ENCODE data around the gene CSTB.

Gene CSTB

DNA sequence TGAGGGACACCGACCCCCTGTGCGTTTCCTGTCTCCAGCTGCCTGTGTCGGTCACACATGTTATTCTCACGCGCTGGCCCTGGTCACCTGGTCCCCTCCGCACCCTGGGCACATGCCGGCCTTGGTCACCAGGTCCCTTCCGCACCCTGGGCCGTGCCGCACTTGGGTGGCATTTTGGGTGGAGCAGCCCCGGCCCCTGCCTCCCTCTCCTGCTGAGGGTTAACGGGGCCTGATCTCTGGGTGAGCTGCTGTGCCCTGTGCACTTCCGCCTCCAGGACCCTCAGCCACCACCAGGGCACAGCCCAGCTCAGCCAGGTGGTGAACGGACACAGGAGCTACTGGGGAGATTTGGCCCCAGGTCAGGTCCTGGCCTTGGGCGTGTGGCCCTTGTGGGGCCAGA lies 39.9 kb upstream of the CSTB start:
- Histone ChIP-seq H3K36me3 (ENCODE audit: insufficient read depth, low read length) (no peaks in the 10 kb centered on the region), H3K9me3 (ENCODE audit: low read length) (no peaks in the 10 kb centered on the region), H3K9ac (ENCODE audit: low read length) (no peak overlapping the region), H3K4me1 (ENCODE audit: insufficient read depth, low read length) (peaks cover 4% of the 10 kb centered on the region), H3K27me3 (ENCODE audit: control insufficient read depth in 1 of 2, insufficient read depth in 2 of 2, low read length in 2 of 2) (peaks cover 0 to 12% of the 10 kb centered on the region in 2 donors), H3K4me3 (ENCODE audit: low read depth in 1 of 2, low read length in 2 of 2) (no peak overlapping the region), H3K27ac (ENCODE audit: low read depth, low read length) (no peak overlapping the region)

GRCh38 chr21:43815107-43815613 lies 39.1 kb upstream of the CSTB start:
- H3K4me3 ChIP-seq (ENCODE audit: low read depth in 1 of 2, low read length in 2 of 2) = no peak overlapping the region
- no peak overlapping the region for H3K27ac ChIP-seq (ENCODE audit: low read depth, low read length)
- H3K36me3 ChIP-seq (ENCODE audit: insufficient read depth, low read length) = no peaks in the 10 kb centered on the region
- H3K27me3 ChIP-seq (ENCODE audit: control insufficient read depth in 1 of 2, insufficient read depth in 2 of 2, low read length in 2 of 2) = peaks cover 0 to 12% of the 10 kb centered on the region in 2 donors
- no peaks in the 10 kb centered on the region for H3K9me3 ChIP-seq (ENCODE audit: low read length)
- peaks cover 11% of the 10 kb centered on the region for H3K4me1 ChIP-seq (ENCODE audit: insufficient read depth, low read length)
- no peak overlapping the region for H3K9ac ChIP-seq (ENCODE audit: low read length)

GRCh38 chr21:43814215-43815106 lies 38.4 kb upstream of the CSTB start:
- H3K36me3 ChIP-seq (ENCODE audit: insufficient read depth, low read length) = no peaks in the 10 kb centered on the region
- H3K27ac ChIP-seq (ENCODE audit: low read depth, low read length) = no peak overlapping the region

GRCh38 chr21:43813656-43813980 lies 37.5 kb upstream of the CSTB start:
- H3K36me3 ChIP-seq (ENCODE audit: insufficient read depth, low read length) = no peaks in the 10 kb centered on the region
- no peaks in the 10 kb centered on the region for H3K9me3 ChIP-seq (ENCODE audit: low read length)
- peaks cover 11% of the 10 kb centered on the region for H3K4me1 ChIP-seq (ENCODE audit: insufficient read depth, low read length)
- peaks cover 0 to 12% of the 10 kb centered on the region in 2 donors for H3K27me3 ChIP-seq (ENCODE audit: control insufficient read depth in 1 of 2, insufficient read depth in 2 of 2, low read length in 2 of 2)
- no peak overlapping the region for H3K4me3 ChIP-seq (ENCODE audit: low read depth in 1 of 2, low read length in 2 of 2)
- H3K27ac ChIP-seq (ENCODE audit: low read depth, low read length) = no peak overlapping the region
- no peak overlapping the region for H3K9ac ChIP-seq (ENCODE audit: low read length)

More at GRCh38 chr21:43814215-43815106, 38.4 kb upstream of the CSTB start:
- Histone ChIP-seq H3K9me3 (ENCODE audit: low read length) (no peaks in the 10 kb centered on the region), H3K4me1 (ENCODE audit: insufficient read depth, low read length) (peaks cover 11% of the 10 kb centered on the region), H3K9ac (ENCODE audit: low read length) (no peak overlapping the region), H3K4me3 (ENCODE audit: low read depth in 1 of 2, low read length in 2 of 2) (no peak overlapping the region), H3K27me3 (ENCODE audit: control insufficient read depth in 1 of 2, insufficient read depth in 2 of 2, low read length in 2 of 2) (peaks cover 0 to 12% of the 10 kb centered on the region in 2 donors)

DNA sequence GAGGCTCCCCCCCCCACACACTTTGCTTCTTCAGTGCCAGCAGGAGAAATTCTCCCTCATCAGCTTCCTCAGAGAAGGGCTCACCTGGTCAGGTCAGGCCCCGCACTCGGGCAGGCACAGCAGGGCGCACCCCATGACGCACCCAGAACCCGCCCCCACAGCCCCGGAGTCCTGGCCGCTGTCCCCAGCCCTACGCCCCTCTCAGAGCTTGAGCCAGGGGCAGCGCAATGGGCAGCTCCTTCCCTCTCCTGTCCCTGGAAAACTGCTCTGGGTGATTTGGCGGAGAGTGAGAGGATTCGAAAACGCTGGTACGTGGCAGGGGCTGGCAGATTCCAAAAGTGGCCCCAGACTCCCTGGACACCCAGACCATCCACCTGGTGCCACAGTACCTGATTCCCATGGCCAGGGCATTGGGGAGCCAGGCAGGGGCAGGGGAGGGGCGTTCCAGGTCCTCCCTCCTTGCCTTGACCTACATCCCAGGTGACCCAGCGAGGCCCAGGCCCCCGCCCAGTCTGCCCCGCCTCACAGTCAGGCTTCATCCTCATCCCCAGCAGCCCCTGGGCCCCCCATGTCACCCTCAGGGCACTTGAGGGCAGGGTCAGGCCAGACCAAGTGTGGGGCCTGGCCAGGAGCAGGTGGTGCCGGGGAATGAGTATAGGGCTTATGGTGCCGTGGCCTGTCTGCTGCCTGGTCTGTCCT lies 37.0 kb upstream of the CSTB start:
- Histone ChIP-seq H3K4me3 (ENCODE audit: low read depth in 1 of 2, low read length in 2 of 2) (no peak overlapping the region), H3K4me1 (ENCODE audit: insufficient read depth, low read length) (peaks cover 11% of the 10 kb centered on the region), H3K27ac (ENCODE audit: low read depth, low read length) (no peak overlapping the region), H3K36me3 (ENCODE audit: insufficient read depth, low read length) (no peaks in the 10 kb centered on the region), H3K9ac (ENCODE audit: low read length) (no peak overlapping the region), H3K27me3 (ENCODE audit: control insufficient read depth in 1 of 2, insufficient read depth in 2 of 2, low read length in 2 of 2) (peaks cover 0 to 12% of the 10 kb centered on the region in 2 donors), H3K9me3 (ENCODE audit: low read length) (no peaks in the 10 kb centered on the region)

DNA sequence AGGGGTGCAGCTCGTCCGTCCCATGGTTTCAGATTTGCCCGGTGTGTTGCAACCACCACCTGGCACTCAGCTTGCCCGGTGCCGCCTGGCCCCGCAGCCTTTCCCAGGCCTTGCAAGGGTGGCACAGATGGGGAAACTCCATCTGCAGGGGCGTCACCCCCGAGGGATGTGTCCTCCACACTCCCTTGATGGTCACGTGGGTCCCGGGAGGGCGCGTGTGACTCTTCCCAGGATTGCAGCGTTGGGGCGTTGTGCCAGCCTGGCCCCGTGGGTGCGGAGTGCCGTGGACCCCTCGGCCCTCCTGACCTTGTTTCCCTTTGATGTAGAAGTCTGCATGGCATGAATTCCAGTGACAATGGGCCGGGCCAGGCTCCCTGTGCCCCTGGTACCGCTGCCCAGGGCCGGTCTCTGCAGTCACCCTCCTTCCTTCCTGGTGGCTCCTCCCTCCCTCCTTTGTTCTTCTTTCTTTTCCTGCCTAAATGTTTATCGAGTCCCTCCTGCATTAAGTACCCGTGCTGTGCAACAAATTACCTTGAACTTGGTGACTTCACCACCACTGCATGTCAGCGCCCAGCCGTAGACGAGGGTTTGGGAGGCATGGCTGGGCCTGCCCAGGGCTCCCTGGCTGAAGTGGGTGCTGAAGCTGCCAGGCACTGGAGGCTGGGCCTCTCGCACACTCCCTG lies 36.2 kb upstream of the CSTB start:
- H3K9me3 ChIP-seq (ENCODE audit: low read length) = no peaks in the 10 kb centered on the region
- H3K9ac ChIP-seq (ENCODE audit: low read length) = no peak overlapping the region
- peaks cover 11% of the 10 kb centered on the region for H3K4me1 ChIP-seq (ENCODE audit: insufficient read depth, low read length)
- H3K36me3 ChIP-seq (ENCODE audit: insufficient read depth, low read length) = no peaks in the 10 kb centered on the region
- peaks cover 0 to 12% of the 10 kb centered on the region in 2 donors for H3K27me3 ChIP-seq (ENCODE audit: control insufficient read depth in 1 of 2, insufficient read depth in 2 of 2, low read length in 2 of 2)
- H3K4me3 ChIP-seq (ENCODE audit: low read depth in 1 of 2, low read length in 2 of 2) = no peak overlapping the region
- no peak overlapping the region for H3K27ac ChIP-seq (ENCODE audit: low read depth, low read length)

DNA sequence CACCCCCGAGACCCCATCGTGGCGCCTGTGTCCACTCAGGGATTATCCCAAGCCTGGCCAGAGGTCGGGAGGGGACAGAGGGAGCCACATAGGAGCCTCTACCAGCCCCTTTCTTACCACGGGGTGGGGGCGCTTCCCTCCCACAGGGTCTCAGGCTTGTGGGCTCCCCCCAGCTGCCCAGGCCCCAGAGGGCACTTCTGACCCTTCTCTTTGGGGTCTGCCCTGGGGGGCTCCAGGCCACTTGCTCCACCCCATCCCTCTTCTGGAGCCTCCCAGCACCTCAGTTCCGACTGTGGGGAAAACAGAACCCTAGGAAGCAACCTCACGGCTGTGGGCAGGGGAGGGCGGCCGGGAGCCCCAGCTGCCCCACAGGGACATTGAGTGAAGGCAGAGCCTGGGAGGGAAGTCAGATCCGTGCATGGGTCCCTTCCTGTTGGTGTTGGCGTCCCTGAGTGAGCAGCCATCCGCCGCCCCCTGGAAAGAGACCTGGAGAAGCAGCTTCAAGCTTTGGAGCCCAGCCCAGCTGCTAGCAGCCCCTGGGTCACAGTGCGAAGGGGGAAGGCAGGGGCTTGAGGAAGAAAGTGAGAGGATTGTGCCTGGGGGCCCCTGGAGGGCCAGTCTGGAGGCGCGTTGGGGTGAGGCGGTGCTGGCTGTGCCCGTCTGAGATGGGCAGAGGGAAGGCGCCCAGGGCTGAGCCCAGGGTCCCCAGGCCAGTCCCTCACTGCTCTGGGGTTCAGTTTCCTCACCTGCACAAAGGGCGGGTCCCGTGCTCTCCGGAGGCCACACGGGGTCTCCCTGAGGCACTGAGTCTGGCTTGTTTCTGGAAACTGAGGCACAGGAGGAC lies 35.4 kb upstream of the CSTB start:
- H3K9ac ChIP-seq (ENCODE audit: low read length) = no peak overlapping the region
- no peaks in the 10 kb centered on the region for H3K36me3 ChIP-seq (ENCODE audit: insufficient read depth, low read length)
- peaks cover 11% of the 10 kb centered on the region for H3K4me1 ChIP-seq (ENCODE audit: insufficient read depth, low read length)
- H3K4me3 ChIP-seq (ENCODE audit: low read depth in 1 of 2, low read length in 2 of 2) = no peak overlapping the region
- H3K27me3 ChIP-seq (ENCODE audit: control insufficient read depth in 1 of 2, insufficient read depth in 2 of 2, low read length in 2 of 2) = peaks cover 0 to 6% of the 10 kb centered on the region in 2 donors
- H3K27ac ChIP-seq (ENCODE audit: low read depth, low read length) = no peak overlapping the region
- no peaks in the 10 kb centered on the region for H3K9me3 ChIP-seq (ENCODE audit: low read length)

DNA sequence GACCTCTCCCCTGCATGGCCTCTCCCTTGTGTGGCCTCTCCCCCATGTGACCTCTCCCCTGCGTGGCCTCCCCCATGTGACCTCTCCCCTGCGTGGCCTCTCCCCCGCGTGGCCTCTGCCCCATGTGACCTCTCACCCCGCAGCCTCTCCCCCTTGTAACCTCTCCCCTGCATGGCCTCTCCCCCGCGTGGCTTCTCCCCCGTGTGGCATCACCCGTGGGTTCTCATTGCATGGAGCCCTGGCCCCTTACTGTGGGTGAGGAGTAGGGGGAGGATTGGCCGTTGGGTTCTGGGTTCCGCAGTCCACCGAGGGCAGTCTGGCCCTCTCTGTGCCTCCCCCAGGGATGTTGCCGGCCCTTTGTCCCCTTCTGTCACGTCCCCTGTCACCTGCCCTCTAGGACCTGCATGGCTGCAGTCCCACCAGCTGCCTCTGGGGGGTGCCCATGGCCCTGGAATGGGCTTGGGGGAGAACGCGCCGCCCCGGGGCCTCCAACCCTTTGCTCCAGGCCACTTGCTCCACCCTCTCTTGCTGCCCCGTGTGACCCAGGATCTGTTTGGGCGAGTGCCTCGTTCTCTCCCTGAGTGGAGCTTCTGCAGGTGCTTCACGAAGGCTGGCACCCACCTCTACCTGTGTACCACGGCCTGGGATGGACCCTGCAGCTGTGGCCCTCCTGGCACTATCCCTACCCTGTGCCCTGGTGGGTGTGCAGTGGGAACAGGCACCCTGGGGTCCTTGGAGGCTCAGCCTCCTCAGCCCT lies 34.6 kb upstream of the CSTB start:
- Histone ChIP-seq H3K27me3 (ENCODE audit: control insufficient read depth in 1 of 2, insufficient read depth in 2 of 2, low read length in 2 of 2) (peaks cover 0 to 4% of the 10 kb centered on the region in 2 donors), H3K36me3 (ENCODE audit: insufficient read depth, low read length) (peaks cover 7% of the 10 kb centered on the region), H3K9ac (ENCODE audit: low read length) (no peak overlapping the region), H3K27ac (ENCODE audit: low read depth, low read length) (no peak overlapping the region), H3K4me1 (ENCODE audit: insufficient read depth, low read length) (peaks cover 11% of the 10 kb centered on the region), H3K9me3 (ENCODE audit: low read length) (no peaks in the 10 kb centered on the region), H3K4me3 (ENCODE audit: low read depth in 1 of 2, low read length in 2 of 2) (no peak overlapping the region)

DNA sequence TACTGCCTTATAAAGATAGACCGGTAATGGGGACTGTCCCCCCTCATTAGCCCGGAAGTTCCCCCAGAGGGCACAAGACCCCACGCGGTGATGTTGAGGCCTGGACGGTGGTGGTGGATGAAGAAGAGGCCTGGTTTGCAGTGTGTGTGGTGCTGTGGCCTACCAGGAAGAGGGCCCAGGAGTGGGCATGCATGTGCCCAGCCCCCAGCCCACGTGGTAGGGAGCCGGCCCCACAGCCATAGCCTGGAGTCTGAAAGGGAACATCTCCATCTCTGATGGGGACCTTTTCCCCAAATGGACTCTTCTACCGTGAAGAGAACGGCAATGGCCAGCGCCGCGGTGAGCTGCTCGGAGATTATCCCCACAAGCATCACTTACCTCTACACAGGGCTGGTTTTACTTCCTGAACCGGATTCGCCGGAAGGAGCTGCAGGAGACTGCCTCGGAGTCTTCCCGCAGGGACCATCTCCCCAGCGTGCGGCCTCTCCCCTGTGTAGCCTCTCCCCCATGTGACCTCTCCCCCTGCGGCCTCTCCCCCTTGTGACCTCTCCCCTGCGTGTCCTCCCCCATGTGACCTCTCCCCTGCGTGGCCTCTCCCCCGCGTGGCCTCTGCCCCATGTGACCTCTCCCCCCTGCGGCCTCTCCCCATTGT lies 33.9 kb upstream of the CSTB start:
- H3K4me1 ChIP-seq (ENCODE audit: insufficient read depth, low read length) = peaks cover 11% of the 10 kb centered on the region
- H3K9ac ChIP-seq (ENCODE audit: low read length) = no peak overlapping the region
- H3K9me3 ChIP-seq (ENCODE audit: low read length) = no peaks in the 10 kb centered on the region
- no peak overlapping the region for H3K27ac ChIP-seq (ENCODE audit: low read depth, low read length)
- peaks cover 7% of the 10 kb centered on the region for H3K36me3 ChIP-seq (ENCODE audit: insufficient read depth, low read length)
- H3K4me3 ChIP-seq (ENCODE audit: low read depth in 1 of 2, low read length in 2 of 2) = no peak overlapping the region
- peaks cover 0 to 4% of the 10 kb centered on the region in 2 donors for H3K27me3 ChIP-seq (ENCODE audit: control insufficient read depth in 1 of 2, insufficient read depth in 2 of 2, low read length in 2 of 2)

GRCh38 chr21:43809346-43809799 lies 33.3 kb upstream of the CSTB start:
- Histone ChIP-seq H3K4me1 (ENCODE audit: insufficient read depth, low read length) (peaks cover 11% of the 10 kb centered on the region), H3K4me3 (ENCODE audit: low read depth in 1 of 2, low read length in 2 of 2) (no peak overlapping the region), H3K9me3 (ENCODE audit: low read length) (no peaks in the 10 kb centered on the region), H3K36me3 (ENCODE audit: insufficient read depth, low read length) (peaks cover 7% of the 10 kb centered on the region), H3K27ac (ENCODE audit: low read depth, low read length) (no peak overlapping the region), H3K27me3 (ENCODE audit: control insufficient read depth in 1 of 2, insufficient read depth in 2 of 2, low read length in 2 of 2) (no peaks in the 10 kb centered on the region), H3K9ac (ENCODE audit: low read length) (no peak overlapping the region)
